NT2/D1 (cell line): ENCODE results near the gene NCAPG2.

Experiments used
- SUZ12 ChIP-seq: IDR thresholded peaks from 2 replicates; pipeline ENCODE4 v1.6.1; 2011; ENCODE audit not compliant: insufficient read length, insufficient read depth; ENCODE audit errors: extremely low read depth
- YY1 ChIP-seq: IDR thresholded peaks from 2 replicates; pipeline ENCODE4 v1.6.1; 2011; ENCODE audit not compliant: insufficient read length, insufficient read depth

GRCh38 chr7:158623241-158623640, 81.4 kb downstream of the NCAPG2 start:
- no peak for TF ChIP-seq SUZ12
- no peak for TF ChIP-seq YY1
